Stimulated activated CD4-positive, alpha-beta T cell treated with anti-CD3 and anti-CD28 coated beads, Interleukin-15, amount 100 ng/mL, for 1 hour (primary cell): Measurements from ENCODE around the gene IL17RD.
"Not testable (repeated sequence)": the region's sequence is repeated elsewhere in the genome, so short reads cannot be mapped to it uniquely, and the experiment has no call there.

Experiments
- DNase-seq, 2 donors: peaks; one replicate each; pipeline ENCODE4 v3.0.0-alpha.2; 2020; ENCODE audit warnings: low read depth in 1 of 2, low spot score in 1 of 2

The IL17RD gene

DNA sequence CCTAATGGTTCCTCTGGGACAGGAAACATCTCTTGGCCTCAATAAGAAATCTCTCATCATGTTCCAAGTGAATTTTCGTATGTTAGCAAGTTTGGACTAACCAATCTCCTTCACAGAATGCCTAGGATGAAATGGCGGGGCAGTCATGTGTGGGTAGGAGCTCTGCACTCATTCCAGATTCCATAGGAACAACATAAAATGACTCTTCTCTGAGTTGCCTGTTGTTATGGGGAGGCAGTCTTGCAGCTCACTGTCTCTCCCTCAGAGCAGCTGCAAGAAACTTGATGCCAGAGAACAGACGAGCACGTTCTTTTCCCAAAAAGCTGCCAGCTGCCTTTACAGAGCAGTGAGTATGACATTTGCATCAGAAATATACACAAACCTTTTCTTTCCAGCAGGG is 70.6 kb downstream of the IL17RD start:
- no peak for DNase-seq

DNA sequence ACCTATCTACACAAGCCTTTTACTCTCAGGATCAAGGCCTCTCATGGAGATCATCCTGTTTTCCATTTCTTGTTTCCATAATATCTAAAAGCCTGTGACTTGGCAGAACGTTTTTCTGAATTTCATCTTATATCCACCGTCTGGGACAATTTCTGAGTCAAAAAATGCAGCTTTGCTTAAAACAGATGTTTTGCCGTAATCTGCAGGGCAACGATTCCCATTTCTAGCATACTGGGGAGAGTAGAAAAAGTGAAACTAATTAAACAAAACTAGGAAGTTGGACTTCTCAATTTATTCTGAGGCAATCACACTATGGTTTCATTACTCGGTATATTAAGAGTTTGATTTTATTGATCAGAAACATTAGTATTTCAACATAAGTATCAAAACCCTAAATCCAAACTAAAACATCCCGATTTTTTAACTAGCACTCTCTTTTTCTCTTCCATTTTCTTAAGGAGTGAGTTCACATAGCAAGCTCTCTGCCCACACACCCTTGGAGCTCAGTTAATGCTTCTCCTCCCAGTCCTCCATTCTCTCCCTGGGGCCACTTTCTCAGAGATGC is 71.1 kb downstream of the IL17RD start:
- no peak for DNase-seq

DNA sequence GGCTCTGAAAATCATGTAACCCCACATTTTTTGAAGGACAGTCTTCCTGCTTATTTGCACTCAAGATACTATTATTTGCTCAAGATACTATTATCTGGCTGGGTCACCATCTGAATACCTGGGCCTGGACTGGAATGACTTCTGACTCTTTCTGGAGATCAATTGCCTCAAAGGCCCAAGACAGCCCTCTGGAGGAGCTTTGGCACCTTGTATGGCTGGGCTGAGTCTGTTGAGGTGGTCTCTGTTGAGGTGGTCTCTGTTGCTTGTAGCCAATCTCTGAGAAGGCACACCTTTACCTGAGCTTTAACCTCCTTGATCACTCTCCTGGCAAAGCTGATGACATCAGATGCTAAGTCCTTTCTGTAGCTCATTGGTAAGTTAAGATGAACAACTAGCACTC is 71.7 kb downstream of the IL17RD start:
- DNase-seq: no peak

DNA sequence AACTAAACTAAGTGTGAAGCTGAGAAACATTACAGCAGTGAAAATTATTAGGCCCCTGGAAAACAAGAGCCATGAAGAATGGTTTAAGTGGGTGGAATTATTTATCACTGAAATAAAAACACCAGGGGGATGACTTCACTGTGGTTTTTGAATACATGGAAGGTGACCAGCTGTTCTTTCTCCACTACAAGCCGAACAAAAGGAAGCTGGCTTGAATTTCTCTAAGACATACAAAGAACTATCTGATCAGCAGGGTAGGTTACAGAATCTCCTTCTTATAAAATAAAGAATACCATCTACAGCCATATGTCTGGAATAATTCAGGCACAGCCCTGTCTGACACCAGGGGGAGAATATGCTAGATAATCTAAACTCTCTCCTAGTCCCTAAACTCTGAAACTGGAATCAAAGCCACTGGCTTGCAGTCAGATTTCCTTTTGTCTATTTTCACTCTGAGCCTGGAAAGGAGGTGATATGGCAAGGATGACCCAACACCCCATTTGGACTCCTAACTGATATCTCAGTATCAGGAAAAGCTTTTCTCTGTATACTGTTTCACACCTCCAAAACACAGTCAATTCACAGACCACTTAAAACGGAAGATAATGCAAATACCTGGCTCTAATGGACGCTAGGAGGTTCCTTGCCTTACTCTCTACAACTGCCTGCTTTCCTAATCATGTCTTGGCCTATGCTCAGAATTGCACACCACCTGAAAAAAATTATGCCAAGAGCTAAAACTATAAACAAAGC is 73.5 kb downstream of the IL17RD start:
- no peak for DNase-seq

DNA sequence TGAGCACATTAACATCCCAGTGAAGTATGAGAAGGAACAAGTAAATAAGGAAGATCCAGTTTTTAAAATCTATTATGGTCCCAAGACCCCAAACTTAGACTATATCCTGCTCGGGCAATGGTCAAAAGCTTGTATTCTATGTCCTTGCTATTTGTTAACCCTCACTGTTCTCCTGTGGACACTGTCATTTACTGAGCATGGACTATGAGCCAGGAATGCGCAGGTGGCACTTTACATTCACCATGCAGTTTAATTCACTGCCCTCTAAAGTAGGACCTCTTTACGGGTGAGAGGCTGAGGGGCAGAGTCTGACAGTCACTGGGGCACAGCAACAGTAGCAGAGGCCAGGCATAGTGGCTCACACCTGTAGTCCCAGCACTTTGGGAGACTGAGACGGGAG is 76.1 kb downstream of the IL17RD start:
- no peak for DNase-seq

DNA sequence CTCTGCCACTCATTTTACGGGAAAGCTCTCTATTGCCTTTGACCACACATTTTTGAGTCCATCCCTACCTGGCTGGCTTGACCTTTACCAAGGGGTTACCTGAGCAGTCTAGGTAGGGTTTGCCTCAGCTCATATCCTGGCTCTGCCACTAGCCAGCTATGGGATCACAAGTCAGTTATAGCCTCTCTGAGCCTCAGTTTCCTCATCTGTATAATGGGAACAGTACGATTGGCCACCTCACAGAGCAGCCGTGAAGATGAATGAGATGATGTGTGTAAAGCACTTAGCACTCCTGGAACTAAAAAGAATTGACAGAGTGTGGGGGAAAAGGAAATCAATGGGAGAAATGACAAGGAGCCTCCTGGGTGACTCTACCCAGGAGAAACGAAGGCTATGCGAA is 76.7 kb downstream of the IL17RD start:
- no peak for DNase-seq

DNA sequence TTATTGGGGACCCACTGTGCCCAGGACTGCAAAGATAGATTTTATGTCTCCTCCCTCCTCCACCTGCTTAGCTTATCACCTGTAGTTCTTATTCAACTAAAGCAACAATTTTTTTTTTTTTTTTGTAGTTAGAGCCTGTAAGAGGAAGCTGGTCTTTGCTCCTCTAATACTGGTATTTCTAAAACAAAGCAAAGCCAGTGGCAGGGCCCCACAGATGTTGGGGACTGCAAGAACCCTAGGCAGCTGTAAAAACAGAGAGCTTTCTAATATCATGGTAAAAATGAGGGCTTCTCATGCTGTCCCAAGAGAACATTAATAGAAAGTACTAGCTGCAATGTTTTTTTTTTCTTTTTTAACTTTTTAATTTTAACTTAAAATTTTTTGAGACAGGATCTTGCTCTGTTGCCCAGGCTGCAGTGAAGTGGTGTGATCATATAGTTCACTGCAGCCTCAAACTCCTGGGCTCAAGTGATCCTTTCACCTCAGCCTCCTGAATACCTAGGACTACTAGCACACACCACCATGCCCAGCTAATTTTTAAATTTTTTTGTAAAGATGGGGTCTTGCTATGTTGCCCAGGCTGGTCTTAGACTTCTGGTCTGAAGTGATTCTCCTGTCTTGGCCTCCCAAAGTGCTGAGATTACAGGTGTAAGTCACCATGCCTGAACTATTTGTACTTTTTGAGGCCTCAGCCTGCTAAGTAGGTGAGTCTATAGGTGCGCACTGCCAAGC is 77.6 kb downstream of the IL17RD start:
- no peak for DNase-seq

DNA sequence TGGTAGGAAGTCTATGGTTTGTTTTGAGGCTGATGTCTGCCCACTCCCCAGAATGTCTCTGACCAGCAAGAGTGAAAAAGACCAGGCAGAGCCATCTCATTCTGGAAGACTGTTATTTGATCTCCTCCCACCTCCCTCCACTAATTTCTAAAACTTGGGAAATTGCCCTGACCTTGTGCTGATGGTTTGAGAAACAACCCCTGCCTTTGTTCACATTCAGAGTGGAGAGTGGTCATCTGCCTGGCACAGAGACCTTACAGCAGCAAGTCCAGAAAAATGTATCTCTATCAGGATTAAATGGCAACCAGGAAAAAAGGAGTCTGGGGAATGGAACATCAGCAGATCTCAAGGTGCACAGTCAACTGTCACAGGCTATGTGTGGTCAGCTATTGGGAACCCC is 79.0 kb downstream of the IL17RD start:
- no peak for DNase-seq

DNA sequence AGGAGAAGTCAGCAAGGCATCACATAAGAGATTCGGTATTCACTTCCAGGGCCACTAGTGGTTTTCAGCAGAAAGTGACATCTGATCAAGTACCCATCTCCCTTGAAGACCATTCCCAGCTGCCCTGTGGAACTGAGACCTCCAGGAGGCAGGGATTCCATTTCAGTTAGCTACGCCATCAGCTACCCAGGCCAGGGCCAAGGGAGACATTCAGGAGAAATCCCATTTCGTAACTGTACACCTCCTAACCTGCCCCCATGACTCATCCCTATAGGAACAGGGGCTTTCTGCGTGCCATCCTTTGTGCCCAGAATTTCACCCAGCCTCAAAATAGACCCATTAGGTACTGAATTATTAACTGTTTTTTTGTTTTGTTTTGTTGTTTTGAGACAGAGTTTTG is 79.9 kb downstream of the IL17RD start:
- no peak for DNase-seq

DNA sequence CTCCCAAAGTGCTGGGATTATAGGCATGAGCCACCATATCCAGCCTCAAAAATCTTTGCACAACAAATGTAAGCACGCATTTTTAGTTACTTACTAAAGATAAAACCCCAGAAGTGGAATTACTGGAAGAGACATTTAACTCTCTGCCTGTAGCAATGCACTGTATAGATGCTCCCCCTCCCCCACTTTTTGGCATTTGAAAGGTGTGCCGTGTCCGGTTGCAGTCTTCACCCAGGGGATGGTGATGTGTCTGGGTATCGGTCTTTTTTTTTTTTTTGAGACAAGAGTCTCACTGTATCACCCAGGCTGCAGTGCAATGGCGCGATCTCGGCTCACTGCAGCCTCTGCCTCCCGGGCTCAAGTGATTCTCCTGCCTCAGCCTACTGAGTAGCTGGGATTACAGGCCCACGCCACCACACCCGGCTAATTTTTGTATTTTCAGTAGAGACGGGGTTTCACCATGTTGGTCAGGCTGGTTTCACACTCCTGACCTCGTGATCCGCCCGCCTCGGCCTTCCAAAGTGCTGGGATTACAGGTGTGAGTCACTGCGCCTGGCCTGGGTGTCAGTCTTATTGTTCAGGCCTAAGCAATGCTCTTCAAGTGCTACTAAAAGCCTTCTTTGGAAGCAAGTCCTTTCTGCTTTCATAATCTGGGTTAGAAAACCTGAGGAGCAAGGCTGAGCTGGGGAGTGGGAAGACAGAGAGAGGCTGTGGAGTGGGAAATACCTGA is 81.7 kb downstream of the IL17RD start:
- DNase-seq: not testable (repeated sequence)

DNA sequence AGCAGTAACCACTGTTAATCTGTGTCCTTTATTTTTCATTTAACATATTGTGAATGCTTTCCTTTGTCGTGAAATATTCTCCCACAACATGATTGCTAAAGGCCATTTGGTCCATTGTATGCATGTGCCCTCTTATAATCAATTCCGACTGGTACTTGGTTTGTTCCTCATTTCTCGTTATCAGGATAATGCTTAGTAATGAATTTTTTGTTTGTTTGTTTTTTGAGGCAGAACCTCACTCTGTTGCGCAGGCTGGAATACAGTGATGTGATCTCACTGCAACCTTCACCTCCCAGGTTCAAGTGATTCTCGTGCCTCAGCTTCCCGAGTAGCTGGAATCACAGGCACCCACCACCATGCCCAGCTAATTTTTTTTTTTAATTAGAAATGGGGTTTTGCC is 82.7 kb downstream of the IL17RD start:
- no peak for DNase-seq

DNA sequence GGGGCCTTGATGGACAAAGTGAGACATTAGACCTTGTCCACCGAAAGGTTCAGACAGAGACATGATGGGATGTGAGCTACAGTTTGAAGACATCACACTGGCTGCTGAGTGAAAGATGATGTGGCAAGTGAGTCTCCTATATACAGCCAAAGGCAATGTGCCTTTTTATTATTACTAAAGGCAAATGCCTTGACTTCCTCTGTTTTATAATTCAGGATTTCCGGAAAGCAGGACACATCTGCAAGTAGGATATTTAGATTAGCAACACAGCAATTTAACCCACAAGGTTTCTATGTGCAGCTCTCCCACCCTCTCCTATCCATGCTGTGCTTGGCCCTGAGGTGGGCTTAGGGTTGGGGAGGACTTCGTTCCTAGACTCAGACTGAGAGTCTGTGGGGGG is 84.0 kb downstream of the IL17RD start:
- DNase-seq: no peak

DNA sequence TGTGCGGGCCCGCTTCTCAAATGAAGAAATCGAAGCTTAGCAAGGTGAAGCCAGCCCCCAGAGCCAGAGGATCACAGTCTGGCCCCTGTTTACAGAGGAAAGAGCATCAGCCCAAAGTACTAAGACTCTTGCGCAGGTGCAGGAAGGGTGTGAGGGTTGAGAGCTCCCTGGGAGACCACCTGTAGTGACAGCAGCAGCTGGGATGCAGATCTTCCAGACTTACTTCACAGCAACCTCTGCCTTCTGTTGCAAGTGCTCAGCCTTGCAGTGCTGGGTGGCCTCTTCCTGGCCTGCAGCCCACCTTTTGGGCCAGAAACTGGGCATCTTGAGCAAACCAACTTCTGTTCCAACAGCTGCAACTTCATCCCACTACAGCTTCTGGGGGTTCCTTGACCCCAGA is 85.0 kb downstream of the IL17RD start:
- DNase-seq: no peak

DNA sequence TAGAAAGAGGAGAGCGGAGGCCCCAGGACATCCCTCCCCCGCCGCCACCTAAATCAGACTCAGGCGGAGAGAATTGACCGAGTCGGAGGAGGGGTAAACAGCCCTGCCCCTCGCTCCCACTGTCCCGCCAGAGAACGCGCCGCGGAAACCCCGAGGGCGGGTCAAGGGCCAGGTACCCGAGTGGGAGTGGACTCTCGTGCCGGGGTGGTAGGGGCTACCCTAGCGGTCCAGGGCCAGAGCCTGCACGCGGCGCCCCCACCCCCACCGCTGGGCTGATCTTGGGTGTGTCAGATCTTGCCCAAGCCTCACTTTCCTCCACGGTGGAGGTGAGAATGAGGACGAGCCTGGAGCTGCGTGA is 85.7 kb downstream of the IL17RD start:
- DNase-seq: no peak

DNA sequence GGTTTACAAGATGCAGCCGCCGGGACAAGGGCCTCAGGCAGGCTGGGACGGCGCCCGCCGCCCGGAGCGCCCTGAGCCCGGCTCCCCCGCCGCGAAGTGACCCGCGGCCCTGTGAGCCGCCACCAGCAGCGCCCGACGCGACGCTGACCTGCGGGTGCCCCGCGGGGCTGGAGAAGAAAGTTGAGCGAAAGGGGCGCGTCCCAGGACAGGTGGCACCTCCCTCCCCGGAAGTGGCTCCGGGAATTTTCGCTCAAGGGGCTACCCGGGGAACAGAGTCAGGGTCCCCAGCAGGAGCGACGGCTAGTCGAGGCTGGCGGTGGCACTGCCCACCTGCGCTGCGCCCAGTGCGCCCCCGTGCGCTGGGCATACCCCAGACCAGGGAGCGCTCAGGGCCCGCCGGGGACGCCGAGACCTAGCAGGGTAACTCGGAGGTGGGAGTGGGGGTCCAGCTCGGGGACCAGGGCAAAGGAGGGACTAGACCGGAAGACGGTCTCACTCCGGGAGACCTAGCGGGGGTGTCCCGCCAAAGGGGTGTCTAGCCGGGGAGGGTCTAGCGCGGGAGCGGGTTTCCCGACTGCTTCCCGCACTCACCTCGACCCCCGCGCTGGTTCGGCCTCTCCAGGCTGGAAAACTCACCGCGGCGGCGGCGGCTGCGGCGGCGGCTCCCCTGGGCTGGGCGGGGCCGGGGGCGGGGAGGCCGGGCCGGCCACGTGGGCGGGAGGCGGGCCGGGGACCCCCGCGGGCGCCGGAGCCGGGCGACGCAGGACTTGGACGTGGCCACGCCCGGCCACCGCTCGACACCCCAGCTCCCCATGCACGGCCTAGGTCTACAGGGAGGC is 86.3 kb downstream of the IL17RD start:
- DNase-seq: no peak

DNA sequence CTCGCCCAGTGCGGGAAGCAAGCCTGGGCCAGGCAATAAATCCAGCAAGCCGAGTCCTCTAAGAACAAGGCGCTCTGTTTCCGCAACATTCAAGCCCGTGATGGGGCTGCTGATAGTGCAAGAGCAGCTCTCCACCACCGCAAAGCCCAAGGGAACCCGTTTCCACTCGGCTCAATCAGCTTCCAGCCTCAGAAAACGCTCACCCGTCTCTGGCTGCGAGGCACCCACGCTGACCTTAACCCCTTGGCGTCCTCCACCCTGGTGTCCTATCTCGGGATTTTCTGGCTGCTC is 86.9 kb downstream of the IL17RD start:
- no peak for DNase-seq

DNA sequence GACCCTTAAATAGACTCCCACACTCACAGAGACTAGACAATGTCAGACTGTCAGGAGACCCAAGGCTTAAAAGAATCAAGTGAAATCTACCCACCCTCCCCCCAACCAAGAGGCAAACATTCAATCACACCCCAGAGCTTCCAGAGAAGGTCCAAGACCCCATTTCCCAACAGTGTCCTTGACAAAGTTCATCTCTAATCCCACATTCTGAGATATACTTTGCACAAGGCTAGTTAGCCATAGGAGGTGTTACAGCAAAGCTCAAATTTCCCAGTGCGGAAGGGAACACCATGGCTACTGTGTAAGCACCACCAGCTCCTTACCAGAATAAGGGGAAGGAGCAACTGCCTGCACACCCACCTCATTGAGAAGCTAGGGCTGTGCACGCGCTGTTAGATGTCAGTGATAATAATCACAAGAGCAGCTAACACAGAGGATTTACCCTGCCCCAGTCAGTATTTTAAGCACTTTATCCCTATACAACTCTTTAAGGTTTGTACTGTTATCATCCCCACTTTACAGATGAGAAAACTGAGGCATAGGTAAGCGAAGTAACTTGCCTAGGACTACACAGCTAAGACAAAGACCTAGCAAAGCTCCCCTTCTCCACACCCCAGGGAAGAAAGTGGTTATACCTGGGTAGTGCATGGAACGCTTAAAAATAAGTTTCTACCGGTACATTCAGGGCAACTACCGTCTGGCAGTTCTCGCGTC is 87.4 kb downstream of the IL17RD start:
- DNase-seq: no peak

DNA sequence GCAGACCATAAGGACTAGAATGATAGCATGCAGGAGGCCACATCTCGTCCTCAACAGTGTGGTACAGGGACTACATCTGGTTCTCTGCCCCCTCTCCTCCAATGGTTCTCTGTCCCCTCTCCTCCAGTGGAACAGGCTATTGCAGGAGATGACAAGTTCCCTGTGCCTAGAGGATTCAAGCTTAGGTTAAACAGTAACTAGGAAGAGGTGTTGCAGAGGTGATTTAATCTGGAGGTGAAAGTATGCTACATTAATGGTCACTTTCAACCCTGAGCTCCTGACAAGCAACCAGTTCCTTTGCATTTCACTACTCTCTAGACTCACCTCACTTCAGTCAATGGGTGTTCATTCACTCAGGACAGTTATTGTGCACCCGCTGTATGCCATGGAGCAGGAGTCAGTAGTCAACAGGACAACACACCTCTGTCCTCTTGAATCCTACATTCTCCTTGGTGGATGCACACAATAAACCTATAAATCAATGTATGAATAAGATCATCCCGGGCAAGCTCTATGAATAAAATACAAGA is 88.7 kb downstream of the IL17RD start:
- DNase-seq: no peak

DNA sequence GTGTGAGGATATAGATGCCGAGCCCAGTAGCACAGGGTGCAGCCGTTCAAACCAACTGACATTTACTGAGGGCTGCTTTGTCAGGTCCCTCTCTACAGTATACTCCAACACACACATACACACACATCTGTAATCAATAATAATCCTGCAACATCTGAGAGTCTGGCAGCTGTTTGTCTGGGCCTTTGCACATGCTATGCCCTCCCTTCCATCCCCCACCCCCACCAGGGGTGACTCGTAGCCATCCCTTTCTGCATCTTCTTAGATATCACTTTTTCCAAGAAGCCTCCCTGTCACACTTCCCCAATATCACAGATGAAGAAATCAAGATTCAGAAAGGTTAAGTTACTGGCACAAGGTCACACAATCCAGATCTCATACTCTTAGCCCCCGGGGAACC is 91.0 kb downstream of the IL17RD start:
- DNase-seq: no peak

DNA sequence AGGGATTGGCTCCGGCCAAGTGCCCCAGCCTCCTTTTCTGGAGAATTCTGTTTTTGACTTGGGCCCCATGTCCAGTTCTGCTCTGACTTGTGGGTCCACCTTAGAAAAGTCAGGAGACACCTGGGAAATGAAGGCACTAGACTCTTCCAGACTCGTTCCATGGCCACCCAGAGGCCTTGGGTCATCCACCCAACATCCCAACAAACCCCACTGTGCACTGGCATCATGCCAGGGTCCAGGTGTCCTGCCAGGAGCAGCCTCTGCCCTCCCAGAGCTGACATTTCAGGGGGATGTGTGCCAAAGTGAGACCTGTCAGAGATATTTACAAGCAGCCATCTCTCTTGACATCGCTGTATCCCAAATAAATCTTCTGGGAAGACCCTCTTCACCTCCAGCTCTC is 91.5 kb downstream of the IL17RD start:
- no peak for DNase-seq
